K562 (cell line): ENCODE measurements around the gene CPSF4L. TPM values are rescaled to one million over a fixed set of nuclear protein-coding genes. Genes with fewer than 3 reads are reported as not detected.

Experiments used
- CXXC5 ChIP-seq: fragments of 250-450 bp; sonication (Bioruptor Pico); IDR thresholded peaks from 2 replicates; pipeline ENCODE4 v1.8.0; 2022; ENCODE audit warnings: inconsistent platforms, mild to moderate bottlenecking, moderate library complexity
- EGR1 ChIP-seq: fragments of 450-650 bp; conservative IDR thresholded peaks from 2 replicates; pipeline ENCODE4 v1.6.1; 2017; ENCODE audit warnings: mild to moderate bottlenecking
- FOXK2 ChIP-seq, 2 experiments: fragments of 450-650 bp; IDR thresholded peaks in 1 of 2; conservative IDR thresholded peaks in 1 of 2; 2 replicates each; pipeline ENCODE4 v1.6.1; 2016; ENCODE audit warnings: low read depth in 2 of 2, mild to moderate bottlenecking in 1 of 2
- HNRNPK ChIP-seq: fragments of 200-400 bp; formaldehyde crosslinking; IDR thresholded peaks from one replicate; pipeline ENCODE4 v1.6.1; 2018; ENCODE audit warnings: mild to moderate bottlenecking, low read depth, low read length; ENCODE audit not compliant: poor library complexity, severe bottlenecking
- NCOA4 ChIP-seq: fragments of 450-650 bp; IDR thresholded peaks from 2 replicates; pipeline ENCODE4 v1.6.1; 2018; ENCODE audit warnings: mild to moderate bottlenecking; ENCODE audit not compliant: partially characterized antibody
- PHF21A ChIP-seq: fragments of 450-650 bp; IDR thresholded peaks from 2 replicates; pipeline ENCODE4 v1.6.1; 2017; ENCODE audit warnings: low read depth, borderline replicate concordance
- RCOR1 ChIP-seq, 2 experiments: IDR thresholded peaks; 2 replicates each; pipeline ENCODE4 v1.6.1; 2012; ENCODE audit warnings: low read depth in 2 of 2, low read length in 2 of 2, borderline replicate concordance in 1 of 2, improper control_type of control experiment in 1 of 2
- SMARCE1 ChIP-seq: fragments of 450-650 bp; IDR thresholded peaks from 2 replicates; pipeline ENCODE4 v1.7.1; 2016; ENCODE audit warnings: mild to moderate bottlenecking
- SP1 ChIP-seq: sonication (generic); formaldehyde crosslinking; IDR thresholded peaks from 2 replicates; pipeline ENCODE4 v1.8.1; 2022; ENCODE audit warnings: mild to moderate bottlenecking, missing genetic modification reagents
- ZFX ChIP-seq: sonication (generic); formaldehyde crosslinking; IDR thresholded peaks from 2 replicates; pipeline ENCODE4 v1.8.0; 2022; ENCODE audit warnings: mild to moderate bottlenecking, missing genetic modification reagents, moderate library complexity
- polyA plus RNA-seq, 8 experiments: library from polyadenylated mRNA; depleted of rRNA in 4 of 8; stranded (reverse) in 5 of 8; unstranded in 3 of 8; fragments of >200 nt; fragmentation: Nextera tagmentation in 2 of 8; fragmentation: Illumina TruSeq in 1 of 8; extraction: Ambion mirVana in 2 of 8; extraction: Trizol in 1 of 8; gene quantifications; 2 replicates each; pipeline versions ENCODE4 v1.2.1 to v1.2.3, GENCODE V29; 2011 to 2014; ENCODE audit warnings: inconsistent platforms in 1 of 8, missing spikeins in 1 of 8
- total RNA-seq, 7 experiments: library from RNA; depleted of rRNA in 6 of 7; stranded (reverse); fragments of >200 nt in 6 of 7; fragmentation: Illumina TruSeq in 2 of 7; extraction: Trizol in 2 of 7; gene quantifications; 2 replicates each; pipeline versions ENCODE4 v1.2.1 to v1.2.3, GENCODE V29; 2011 to 2021; ENCODE audit warnings: low replicate concordance in 1 of 7
- TF ChIP-seq, protein P1 (sequence below): fragments of 200-800 bp; sonication (Bioruptor generic); IDR thresholded peaks from 2 replicates; pipeline ENCODE4 v1.6.1; 2016; ENCODE audit warnings: missing genetic modification characterization, missing compliant biosample characterization
- TF ChIP-seq, protein P2 (sequence below): fragments of 450-650 bp; IDR thresholded peaks from 2 replicates; pipeline ENCODE4 v1.6.1; 2017; ENCODE audit warnings: antibody characterized with exemption, mild to moderate bottlenecking
- TF ChIP-seq, protein P3 (sequence below): fragments of 450-650 bp; IDR thresholded peaks from 2 replicates; pipeline ENCODE4 v1.6.1; 2016; ENCODE audit warnings: antibody characterized with exemption
- TF ChIP-seq, protein P4 (sequence below): sonication (generic); formaldehyde crosslinking; IDR thresholded peaks from 2 replicates; pipeline ENCODE4 v1.8.0; 2022; ENCODE audit warnings: missing genetic modification reagents, mild to moderate bottlenecking, moderate library complexity, borderline replicate concordance

CPSF4L gene
- total and polyA plus RNA-seq, 9 of the 15 experiments (the other 6 are each of a cell fraction or from before 2014, with no cell fraction given): not detected

DNA sequence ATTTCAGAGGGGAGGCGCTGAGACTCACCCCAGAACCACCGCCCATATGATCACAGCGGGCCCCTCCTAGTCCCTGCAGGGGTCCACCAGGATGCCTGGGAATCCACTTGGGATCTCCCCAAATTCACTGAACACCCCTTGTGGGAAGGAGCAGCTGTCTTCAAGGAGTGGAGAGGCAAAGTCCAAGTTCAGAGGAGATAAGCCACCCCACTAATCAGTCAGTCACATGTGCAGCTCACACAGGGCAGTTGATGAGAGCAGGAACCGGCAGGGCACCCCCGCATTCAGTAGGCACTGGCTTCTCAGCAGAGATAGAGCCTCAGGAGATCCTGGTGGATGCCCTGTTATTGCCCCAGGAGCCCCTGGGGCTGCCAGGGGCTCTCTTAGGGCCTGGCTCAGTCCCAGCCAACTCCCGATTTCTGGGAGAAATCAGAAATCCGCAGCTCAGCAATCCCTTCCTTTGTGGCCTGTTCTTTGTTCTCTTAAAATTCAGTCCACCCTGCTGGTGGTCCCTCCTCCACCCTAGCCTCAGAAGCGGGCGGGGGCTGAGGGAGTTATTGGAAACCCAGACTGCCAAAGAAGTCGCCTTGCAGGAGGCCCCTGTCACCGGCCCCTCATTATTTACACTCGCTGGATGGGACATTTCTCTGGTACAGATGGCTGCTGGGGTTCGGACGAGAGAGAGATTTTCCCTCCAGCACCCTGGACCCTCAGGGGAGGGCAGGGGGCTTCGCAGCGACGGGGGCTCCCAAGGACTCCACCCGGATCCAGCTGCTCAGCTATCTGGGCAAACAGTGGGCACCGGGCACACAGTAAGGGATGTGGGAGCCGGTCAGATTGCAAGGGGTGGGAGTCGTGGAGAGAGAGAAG lies 48.3 kb upstream of the CPSF4L start (continued):
- TF ChIP-seq, protein P1, sequence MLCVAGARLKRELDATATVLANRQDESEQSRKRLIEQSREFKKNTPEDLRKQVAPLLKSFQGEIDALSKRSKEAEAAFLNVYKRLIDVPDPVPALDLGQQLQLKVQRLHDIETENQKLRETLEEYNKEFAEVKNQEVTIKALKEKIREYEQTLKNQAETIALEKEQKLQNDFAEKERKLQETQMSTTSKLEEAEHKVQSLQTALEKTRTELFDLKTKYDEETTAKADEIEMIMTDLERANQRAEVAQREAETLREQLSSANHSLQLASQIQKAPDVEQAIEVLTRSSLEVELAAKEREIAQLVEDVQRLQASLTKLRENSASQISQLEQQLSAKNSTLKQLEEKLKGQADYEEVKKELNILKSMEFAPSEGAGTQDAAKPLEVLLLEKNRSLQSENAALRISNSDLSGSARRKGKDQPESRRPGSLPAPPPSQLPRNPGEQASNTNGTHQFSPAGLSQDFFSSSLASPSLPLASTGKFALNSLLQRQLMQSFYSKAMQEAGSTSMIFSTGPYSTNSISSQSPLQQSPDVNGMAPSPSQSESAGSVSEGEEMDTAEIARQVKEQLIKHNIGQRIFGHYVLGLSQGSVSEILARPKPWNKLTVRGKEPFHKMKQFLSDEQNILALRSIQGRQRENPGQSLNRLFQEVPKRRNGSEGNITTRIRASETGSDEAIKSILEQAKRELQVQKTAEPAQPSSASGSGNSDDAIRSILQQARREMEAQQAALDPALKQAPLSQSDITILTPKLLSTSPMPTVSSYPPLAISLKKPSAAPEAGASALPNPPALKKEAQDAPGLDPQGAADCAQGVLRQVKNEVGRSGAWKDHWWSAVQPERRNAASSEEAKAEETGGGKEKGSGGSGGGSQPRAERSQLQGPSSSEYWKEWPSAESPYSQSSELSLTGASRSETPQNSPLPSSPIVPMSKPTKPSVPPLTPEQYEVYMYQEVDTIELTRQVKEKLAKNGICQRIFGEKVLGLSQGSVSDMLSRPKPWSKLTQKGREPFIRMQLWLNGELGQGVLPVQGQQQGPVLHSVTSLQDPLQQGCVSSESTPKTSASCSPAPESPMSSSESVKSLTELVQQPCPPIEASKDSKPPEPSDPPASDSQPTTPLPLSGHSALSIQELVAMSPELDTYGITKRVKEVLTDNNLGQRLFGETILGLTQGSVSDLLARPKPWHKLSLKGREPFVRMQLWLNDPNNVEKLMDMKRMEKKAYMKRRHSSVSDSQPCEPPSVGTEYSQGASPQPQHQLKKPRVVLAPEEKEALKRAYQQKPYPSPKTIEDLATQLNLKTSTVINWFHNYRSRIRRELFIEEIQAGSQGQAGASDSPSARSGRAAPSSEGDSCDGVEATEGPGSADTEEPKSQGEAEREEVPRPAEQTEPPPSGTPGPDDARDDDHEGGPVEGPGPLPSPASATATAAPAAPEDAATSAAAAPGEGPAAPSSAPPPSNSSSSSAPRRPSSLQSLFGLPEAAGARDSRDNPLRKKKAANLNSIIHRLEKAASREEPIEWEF: no peak
- TF ChIP-seq SP1 (no peak), ZFX (CRISPR knock-in tag) (peak; percentile 24; the same call in 1 of the 2 replicates), SMARCE1 (peak; percentile 72), NCOA4 (no peak), RCOR1 (IDR thresholded peaks at IDR 0.05; ENCODE audit: borderline replicate concordance in 1 of 2, low read depth in 2 of 2, low read length in 2 of 2) (peak in 1 of 2 experiments; percentile 42; a peak in 2 of 4 replicates), HNRNPK (no peak), CXXC5 (peak; percentile 24; the same call in 1 of the 2 replicates), FOXK2 (conservative IDR thresholded peaks at IDR 0.05 in 1 of 2, IDR thresholded peaks at IDR 0.05 in 1 of 2; ENCODE audit: low read depth in 2 of 2) (no peak), EGR1 (peak; percentile 87), PHF21A (0 out of 2 replicates have a peak, but pooled peaks have one; percentile 41)
- TF ChIP-seq, protein P2, sequence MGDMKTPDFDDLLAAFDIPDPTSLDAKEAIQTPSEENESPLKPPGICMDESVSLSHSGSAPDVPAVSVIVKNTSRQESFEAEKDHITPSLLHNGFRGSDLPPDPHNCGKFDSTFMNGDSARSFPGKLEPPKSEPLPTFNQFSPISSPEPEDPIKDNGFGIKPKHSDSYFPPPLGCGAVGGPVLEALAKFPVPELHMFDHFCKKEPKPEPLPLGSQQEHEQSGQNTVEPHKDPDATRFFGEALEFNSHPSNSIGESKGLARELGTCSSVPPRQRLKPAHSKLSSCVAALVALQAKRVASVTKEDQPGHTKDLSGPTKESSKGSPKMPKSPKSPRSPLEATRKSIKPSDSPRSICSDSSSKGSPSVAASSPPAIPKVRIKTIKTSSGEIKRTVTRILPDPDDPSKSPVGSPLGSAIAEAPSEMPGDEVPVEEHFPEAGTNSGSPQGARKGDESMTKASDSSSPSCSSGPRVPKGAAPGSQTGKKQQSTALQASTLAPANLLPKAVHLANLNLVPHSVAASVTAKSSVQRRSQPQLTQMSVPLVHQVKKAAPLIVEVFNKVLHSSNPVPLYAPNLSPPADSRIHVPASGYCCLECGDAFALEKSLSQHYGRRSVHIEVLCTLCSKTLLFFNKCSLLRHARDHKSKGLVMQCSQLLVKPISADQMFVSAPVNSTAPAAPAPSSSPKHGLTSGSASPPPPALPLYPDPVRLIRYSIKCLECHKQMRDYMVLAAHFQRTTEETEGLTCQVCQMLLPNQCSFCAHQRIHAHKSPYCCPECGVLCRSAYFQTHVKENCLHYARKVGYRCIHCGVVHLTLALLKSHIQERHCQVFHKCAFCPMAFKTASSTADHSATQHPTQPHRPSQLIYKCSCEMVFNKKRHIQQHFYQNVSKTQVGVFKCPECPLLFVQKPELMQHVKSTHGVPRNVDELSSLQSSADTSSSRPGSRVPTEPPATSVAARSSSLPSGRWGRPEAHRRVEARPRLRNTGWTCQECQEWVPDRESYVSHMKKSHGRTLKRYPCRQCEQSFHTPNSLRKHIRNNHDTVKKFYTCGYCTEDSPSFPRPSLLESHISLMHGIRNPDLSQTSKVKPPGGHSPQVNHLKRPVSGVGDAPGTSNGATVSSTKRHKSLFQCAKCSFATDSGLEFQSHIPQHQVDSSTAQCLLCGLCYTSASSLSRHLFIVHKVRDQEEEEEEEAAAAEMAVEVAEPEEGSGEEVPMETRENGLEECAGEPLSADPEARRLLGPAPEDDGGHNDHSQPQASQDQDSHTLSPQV: peak; percentile 75
- TF ChIP-seq, protein P3, sequence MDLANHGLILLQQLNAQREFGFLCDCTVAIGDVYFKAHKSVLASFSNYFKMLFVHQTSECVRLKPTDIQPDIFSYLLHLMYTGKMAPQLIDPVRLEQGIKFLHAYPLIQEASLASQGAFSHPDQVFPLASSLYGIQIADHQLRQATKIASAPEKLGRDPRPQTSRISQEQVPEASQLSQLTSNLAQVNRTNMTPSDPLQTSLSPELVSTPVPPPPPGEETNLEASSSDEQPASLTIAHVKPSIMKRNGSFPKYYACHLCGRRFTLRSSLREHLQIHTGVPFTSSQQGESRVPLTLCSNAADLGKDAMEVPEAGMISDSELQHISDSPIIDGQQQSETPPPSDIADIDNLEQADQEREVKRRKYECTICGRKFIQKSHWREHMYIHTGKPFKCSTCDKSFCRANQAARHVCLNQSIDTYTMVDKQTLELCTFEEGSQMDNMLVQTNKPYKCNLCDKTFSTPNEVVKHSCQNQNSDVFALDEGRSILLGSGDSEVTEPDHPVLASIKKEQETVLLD: peak; percentile 28; the same call in 1 of the 2 replicates
- TF ChIP-seq, protein P4, sequence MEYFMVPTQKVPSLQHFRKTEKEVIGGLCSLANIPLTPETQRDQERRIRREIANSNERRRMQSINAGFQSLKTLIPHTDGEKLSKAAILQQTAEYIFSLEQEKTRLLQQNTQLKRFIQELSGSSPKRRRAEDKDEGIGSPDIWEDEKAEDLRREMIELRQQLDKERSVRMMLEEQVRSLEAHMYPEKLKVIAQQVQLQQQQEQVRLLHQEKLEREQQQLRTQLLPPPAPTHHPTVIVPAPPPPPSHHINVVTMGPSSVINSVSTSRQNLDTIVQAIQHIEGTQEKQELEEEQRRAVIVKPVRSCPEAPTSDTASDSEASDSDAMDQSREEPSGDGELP (CRISPR knock-in tag): peak; percentile 56; the same call in 1 of the 2 replicates
